SK-N-MC (cell line): ENCODE measurements around the gene ALG14.

Experiments used
- EZH2 ChIP-seq: fragments of 200-600 bp; sonication (generic); IDR thresholded peaks from one replicate; pipeline ENCODE4 v1.6.1; 2017; ENCODE audit warnings: antibody characterized with exemption
- FOXP2 ChIP-seq: optimal IDR thresholded peaks from 2 replicates; pipeline ENCODE3; 2011; ENCODE audit warnings: mild to moderate bottlenecking, moderate library complexity; ENCODE audit not compliant: insufficient read depth; ENCODE audit errors: extremely low read length, control extremely low read depth
- POLR2AphosphoS5 ChIP-seq: IDR thresholded peaks from 2 replicates; pipeline ENCODE4 v1.6.1; 2012; ENCODE audit warnings: mild to moderate bottlenecking, low read depth, low read length, borderline replicate concordance

- TF ChIP-seq EZH2 (no peak), POLR2AphosphoS5 (no peak), FOXP2 (no peak)
These were observed 91.9 kb downstream of the ALG14 start for GRCh38 chr1:94980582-94981574.
